ENCODE data around the gene ELMO1.

The ELMO1 gene

GRCh38 chr7:37281368-37282092 is 167.1 kb downstream of the ELMO1 start:
- DNase-seq (ENCODE audit: low read depth in 2 of 2, low spot score in 1 of 2) = no peak

- DNase-seq (ENCODE audit: low read depth in 2 of 2, low spot score in 1 of 2) = no peak
Measured at GRCh38 chr7:37277513-37277912, 171.2 kb downstream of the ELMO1 start.

- DNase-seq (ENCODE audit: low read depth in 2 of 2, low spot score in 1 of 2) = no peak
Measured at GRCh38 chr7:37275078-37275710, 173.5 kb downstream of the ELMO1 start.

GRCh38 chr7:37273891-37274290 is 174.8 kb downstream of the ELMO1 start:
- DNase-seq (ENCODE audit: low read depth in 2 of 2, low spot score in 1 of 2) = no peak

- no peak for DNase-seq (ENCODE audit: low read depth in 2 of 2, low spot score in 1 of 2)
Measured at GRCh38 chr7:37269711-37270508, 178.8 kb downstream of the ELMO1 start.

- DNase-seq (ENCODE audit: low read depth in 2 of 2, low spot score in 1 of 2) = no peak
Measured at GRCh38 chr7:37267251-37267650, 181.4 kb downstream of the ELMO1 start.

GRCh38 chr7:37265876-37266275 is 182.8 kb downstream of the ELMO1 start:
- DNase-seq (ENCODE audit: low read depth in 2 of 2, low spot score in 1 of 2) = no peak

- no peak for DNase-seq (ENCODE audit: low read depth in 2 of 2, low spot score in 1 of 2)
Measured at GRCh38 chr7:37265006-37265405, 183.7 kb downstream of the ELMO1 start.

- DNase-seq (ENCODE audit: low read depth in 2 of 2, low spot score in 1 of 2) = no peak
Measured at GRCh38 chr7:37262181-37262580, 186.5 kb downstream of the ELMO1 start.

- no peak for DNase-seq (ENCODE audit: low read depth in 2 of 2, low spot score in 1 of 2)
Measured at GRCh38 chr7:37259319-37259821, 189.3 kb downstream of the ELMO1 start.

- no peak for DNase-seq (ENCODE audit: low read depth in 2 of 2, low spot score in 1 of 2)
Measured at GRCh38 chr7:37256631-37257030, 192.0 kb downstream of the ELMO1 start.

GRCh38 chr7:37255327-37255944 is 193.2 kb downstream of the ELMO1 start:
- no peak for DNase-seq (ENCODE audit: low read depth in 2 of 2, low spot score in 1 of 2)

GRCh38 chr7:37251222-37251621 is 197.4 kb downstream of the ELMO1 start:
- DNase-seq (ENCODE audit: low read depth in 2 of 2, low spot score in 1 of 2) = no peak

GRCh38 chr7:37249240-37249639 is 199.4 kb downstream of the ELMO1 start:
- DNase-seq (ENCODE audit: low read depth in 2 of 2, low spot score in 1 of 2) = no peak

- no peak for DNase-seq (ENCODE audit: low read depth in 2 of 2, low spot score in 1 of 2)
Measured at GRCh38 chr7:37248396-37248861, 200.2 kb downstream of the ELMO1 start.

GRCh38 chr7:37247861-37248260 is 200.8 kb downstream of the ELMO1 start:
- no peak for DNase-seq (ENCODE audit: low read depth in 2 of 2, low spot score in 1 of 2)

- DNase-seq (ENCODE audit: low read depth in 2 of 2, low spot score in 1 of 2) = no peak
Measured at GRCh38 chr7:37245590-37245989, 203.1 kb downstream of the ELMO1 start.

GRCh38 chr7:37236906-37237305 is 211.8 kb downstream of the ELMO1 start:
- DNase-seq (ENCODE audit: low read depth in 2 of 2, low spot score in 1 of 2) = no peak

GRCh38 chr7:37235813-37236212 is 212.9 kb downstream of the ELMO1 start:
- no peak for DNase-seq (ENCODE audit: low read depth in 2 of 2, low spot score in 1 of 2)

- no peak for DNase-seq (ENCODE audit: low read depth in 2 of 2, low spot score in 1 of 2)
Measured at GRCh38 chr7:37234928-37235327, 213.7 kb downstream of the ELMO1 start.

- DNase-seq (ENCODE audit: low read depth in 2 of 2, low spot score in 1 of 2) = no peak
Measured at GRCh38 chr7:37234334-37234733, 214.3 kb downstream of the ELMO1 start.
